Measurements from ENCODE around the gene UBE2I. TPM values are rescaled to one million over a fixed set of nuclear protein-coding genes. Genes with fewer than 3 reads are reported as not detected.

Gene UBE2I
- total and polyA plus RNA-seq, 2 donors from 2014 or later = 62.2 to 97.1 TPM

GRCh38 chr16:1298406-1298805 lies 11.0 kb upstream of the UBE2I start:
- H3K27me3 ChIP-seq (ENCODE audit: control insufficient read depth, insufficient read depth, low read length) = no peaks in the 10 kb centered on the region
- peak overlapping the region in 1 of 3 donors; percentile 24 for H3K9ac ChIP-seq (ENCODE audit: low read length in 3 of 3)
- DNase-seq = peak in 1 of 5 donors; percentile 61
- TF ChIP-seq CTCF (IDR thresholded peaks at IDR 0.05; ENCODE audit: borderline replicate concordance, extremely low read depth, insufficient read depth) = no peak
- H3K4me3 ChIP-seq (ENCODE audit: low read length in 3 of 3) = peak overlapping the region in 2 of 3 donors; percentile 49 to 52
- no peaks in the 10 kb centered on the region for H3K36me3 ChIP-seq (ENCODE audit: control insufficient read depth in 2 of 3, insufficient read depth in 3 of 3, low read length in 3 of 3)
- H3K9me3 ChIP-seq (ENCODE audit: control insufficient read depth in 2 of 3, insufficient read depth in 1 of 3, low read length in 3 of 3) = no peaks in the 10 kb centered on the region
- no peak for FAIRE-seq
- H3K27ac ChIP-seq (ENCODE audit: low read depth in 2 of 2, low read length in 2 of 2) = peak overlapping the region; percentile 14 to 32
- peaks cover 0 to 14% (median 0%) of the 10 kb centered on the region in 3 donors for H3K4me1 ChIP-seq (ENCODE audit: control insufficient read depth in 2 of 3, insufficient read depth in 2 of 3, low read depth in 1 of 3, low read length in 3 of 3)
- intact Hi-C loops (cut with DNase I) = no loop called here

- intact Hi-C loops (cut with DNase I) = no loop called here
- TF ChIP-seq CTCF (IDR thresholded peaks at IDR 0.05; ENCODE audit: borderline replicate concordance, extremely low read depth, insufficient read depth) = no peak
- peak overlapping the region; percentile 32 to 47 for H3K27ac ChIP-seq (ENCODE audit: low read depth in 2 of 2, low read length in 2 of 2)
- no peaks in the 10 kb centered on the region for H3K27me3 ChIP-seq (ENCODE audit: control insufficient read depth, insufficient read depth, low read length)
- FAIRE-seq (no peak), DNase-seq (peak in 3 of 5 donors; percentile 60 to 79 (median 69))
- peaks cover 0 to 14% (median 0%) of the 10 kb centered on the region in 3 donors for H3K4me1 ChIP-seq (ENCODE audit: control insufficient read depth in 2 of 3, insufficient read depth in 2 of 3, low read depth in 1 of 3, low read length in 3 of 3)
- peak overlapping the region in 2 of 3 donors; percentile 24 to 48 for H3K9ac ChIP-seq (ENCODE audit: low read length in 3 of 3)
- no peaks in the 10 kb centered on the region for H3K36me3 ChIP-seq (ENCODE audit: control insufficient read depth in 2 of 3, insufficient read depth in 3 of 3, low read length in 3 of 3)
- H3K4me3 ChIP-seq (ENCODE audit: low read length in 3 of 3) = peak overlapping the region in 2 of 3 donors; percentile 49 to 52
- no peaks in the 10 kb centered on the region for H3K9me3 ChIP-seq (ENCODE audit: control insufficient read depth in 2 of 3, insufficient read depth in 1 of 3, low read length in 3 of 3)
Observed at GRCh38 chr16:1299012-1299867, 10.2 kb upstream of the UBE2I start.

GRCh38 chr16:1299868-1300203 lies 9.6 kb upstream of the UBE2I start:
- Histone ChIP-seq H3K27ac (ENCODE audit: low read depth in 2 of 2, low read length in 2 of 2) (peak overlapping the region in 1 of 2 donors; percentile 47), H3K4me3 (ENCODE audit: low read length in 3 of 3) (peak overlapping the region in 2 of 3 donors; percentile 13 to 38), H3K9ac (ENCODE audit: low read length in 3 of 3) (no peak overlapping the region), H3K36me3 (ENCODE audit: control insufficient read depth in 2 of 3, insufficient read depth in 3 of 3, low read length in 3 of 3) (no peaks in the 10 kb centered on the region), H3K27me3 (ENCODE audit: control insufficient read depth, insufficient read depth, low read length) (no peaks in the 10 kb centered on the region), H3K9me3 (ENCODE audit: control insufficient read depth in 2 of 3, insufficient read depth in 1 of 3, low read length in 3 of 3) (no peaks in the 10 kb centered on the region), H3K4me1 (ENCODE audit: control insufficient read depth in 2 of 3, insufficient read depth in 2 of 3, low read depth in 1 of 3, low read length in 3 of 3) (peaks cover 0 to 14% (median 0%) of the 10 kb centered on the region in 3 donors)
- no peak for TF ChIP-seq CTCF (IDR thresholded peaks at IDR 0.05; ENCODE audit: borderline replicate concordance, extremely low read depth, insufficient read depth)
- DNase-seq (no peak), FAIRE-seq (no peak)
- intact Hi-C loops (cut with DNase I) = no loop called here
